Lower leg skin (tissue), 4 donors: Measurements from ENCODE around the gene GIMAP4. TPM values are rescaled to one million over a fixed set of nuclear protein-coding genes. Genes with fewer than 3 reads are reported as not detected.
"Not testable (repeated sequence)": the region's sequence is repeated elsewhere in the genome, so short reads cannot be mapped to it uniquely, and the experiment has no call there.

Experiments used
- DNase-seq, 2 donors: peaks; one replicate each; pipeline ENCODE4 v3.0.0-alpha.2; 2019; ENCODE audit warnings: low spot score in 2 of 2
- H3K4me3 ChIP-seq: fragments of 200-600 bp; sonication (generic); 2 replicates; pipeline ENCODE4 v1.5.1; 2017; ENCODE audit warnings: mild to moderate bottlenecking, low read depth; ENCODE audit not compliant: poor library complexity, severe bottlenecking
- POLR2A ChIP-seq, 2 donors: fragments of 450-650 bp; IDR thresholded peaks; one replicate each; pipeline ENCODE4 v1.6.1; 2016 to 2017; ENCODE audit warnings: antibody characterized with exemption in 2 of 2, mild to moderate bottlenecking in 1 of 2, moderate library complexity in 1 of 2
- WGBS, 2 donors: methylation state at CpG; one replicate each; pipeline ENCODE4 v1.1.5; 2018; 5-methylcytosine and 5-hydroxymethylcytosine counted together
- intact Hi-C: fragments of 100-400 bp; cut with DNase I; formaldehyde crosslinking; loops from one replicate; pipeline ENCODE4 v1.15.0; 2023; ENCODE audit warnings: low total_unique reads
- total RNA-seq, 4 donors: library from RNA; depleted of rRNA; stranded (reverse); fragments of >200 nt; gene quantifications; one replicate each; pipeline ENCODE4 v1.1.0, GENCODE V29; 2016
- TF ChIP-seq, protein P1 (sequence below), 3 donors: fragments of 450-650 bp; IDR thresholded peaks; one replicate each; pipeline ENCODE4 v1.5.1; 2016; ENCODE audit warnings: antibody characterized with exemption in 3 of 3, mild to moderate bottlenecking in 3 of 3, moderate library complexity in 2 of 3

Gene GIMAP4
- total RNA-seq, 4 donors from 2014 or later, result 4.6 to 17.9 (median 8.1) TPM

- TF ChIP-seq, protein P1, sequence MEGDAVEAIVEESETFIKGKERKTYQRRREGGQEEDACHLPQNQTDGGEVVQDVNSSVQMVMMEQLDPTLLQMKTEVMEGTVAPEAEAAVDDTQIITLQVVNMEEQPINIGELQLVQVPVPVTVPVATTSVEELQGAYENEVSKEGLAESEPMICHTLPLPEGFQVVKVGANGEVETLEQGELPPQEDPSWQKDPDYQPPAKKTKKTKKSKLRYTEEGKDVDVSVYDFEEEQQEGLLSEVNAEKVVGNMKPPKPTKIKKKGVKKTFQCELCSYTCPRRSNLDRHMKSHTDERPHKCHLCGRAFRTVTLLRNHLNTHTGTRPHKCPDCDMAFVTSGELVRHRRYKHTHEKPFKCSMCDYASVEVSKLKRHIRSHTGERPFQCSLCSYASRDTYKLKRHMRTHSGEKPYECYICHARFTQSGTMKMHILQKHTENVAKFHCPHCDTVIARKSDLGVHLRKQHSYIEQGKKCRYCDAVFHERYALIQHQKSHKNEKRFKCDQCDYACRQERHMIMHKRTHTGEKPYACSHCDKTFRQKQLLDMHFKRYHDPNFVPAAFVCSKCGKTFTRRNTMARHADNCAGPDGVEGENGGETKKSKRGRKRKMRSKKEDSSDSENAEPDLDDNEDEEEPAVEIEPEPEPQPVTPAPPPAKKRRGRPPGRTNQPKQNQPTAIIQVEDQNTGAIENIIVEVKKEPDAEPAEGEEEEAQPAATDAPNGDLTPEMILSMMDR (IDR thresholded peaks at IDR 0.05), result no peak
- TF ChIP-seq POLR2A (IDR thresholded peaks at IDR 0.05), result no peak
- no peak overlapping the region for H3K4me3 ChIP-seq
- no peak for DNase-seq
- WGBS, 2 donors, result 79 to 89% methylated on average over 7 of the region's 7 CpGs
- intact Hi-C loops, result no loop called here
Observed at GRCh38 chr7:150585199-150585598, 18.0 kb downstream of the GIMAP4 start.

DNA sequence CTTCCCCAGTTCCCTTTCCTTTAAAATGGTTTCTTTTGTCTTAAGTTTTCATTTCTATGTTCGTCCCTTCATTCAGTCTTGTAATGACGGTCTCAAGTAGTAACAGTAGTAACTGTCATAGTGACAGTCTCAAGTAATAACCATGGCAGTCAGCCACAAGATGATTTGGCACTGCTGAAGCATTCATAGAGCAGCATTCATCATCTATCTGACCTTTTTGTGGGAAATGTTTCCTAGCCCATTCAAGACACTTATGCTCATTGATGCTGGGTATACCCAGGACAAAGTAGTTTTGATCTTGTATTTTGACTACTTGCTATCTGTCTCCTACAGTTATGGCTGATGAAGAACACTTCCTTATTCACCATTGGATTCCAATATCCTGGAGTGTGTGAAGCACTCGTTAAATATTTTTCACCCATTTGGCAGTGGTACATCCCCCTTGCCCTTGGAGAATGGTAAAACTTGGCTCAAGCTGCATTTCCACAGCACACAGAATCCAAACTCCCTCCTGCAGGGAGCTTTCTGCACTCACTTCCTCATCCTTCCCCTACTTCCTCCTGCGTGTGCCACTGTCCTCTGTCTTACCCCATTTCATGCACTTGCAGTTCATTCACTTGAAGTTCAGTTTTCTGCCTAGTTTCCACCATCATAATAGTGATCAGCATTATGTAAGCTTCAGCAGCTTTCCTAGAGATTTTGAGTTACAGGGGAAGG is 19.0 kb downstream of the GIMAP4 start:
- no peak overlapping the region for H3K4me3 ChIP-seq
- 49 to 62% methylated on average over 4 of the region's 4 CpGs for WGBS, 2 donors
- DNase-seq, result no peak
- TF ChIP-seq, protein P1 (IDR thresholded peaks at IDR 0.05), result no peak
- no peak for TF ChIP-seq POLR2A (IDR thresholded peaks at IDR 0.05)
- intact Hi-C loops, result no loop called here

DNA sequence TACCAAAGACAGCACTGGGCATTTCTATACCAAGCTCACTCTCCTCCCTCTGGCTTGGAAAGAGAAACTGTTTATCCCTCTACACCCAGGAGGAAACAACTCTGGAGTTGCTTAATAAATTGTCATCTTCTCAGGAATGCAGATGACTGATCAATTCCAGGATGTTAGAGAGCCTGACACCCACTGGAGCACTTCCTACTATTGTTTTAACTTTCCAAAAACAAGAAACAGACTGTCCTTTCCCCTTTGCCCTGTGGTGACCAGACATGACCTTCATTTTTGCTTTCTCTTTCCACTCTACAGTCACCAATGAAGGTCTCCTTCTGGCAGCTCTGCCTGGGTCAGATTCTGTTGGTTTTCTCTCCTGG is 19.6 kb downstream of the GIMAP4 start:
- intact Hi-C loops, result no loop called here
- no peak for DNase-seq
- no peak overlapping the region for H3K4me3 ChIP-seq
- TF ChIP-seq, protein P1 (IDR thresholded peaks at IDR 0.05), result no peak
- no peak for TF ChIP-seq POLR2A (IDR thresholded peaks at IDR 0.05)

GRCh38 chr7:150587551-150587950 is 20.4 kb downstream of the GIMAP4 start:
- intact Hi-C loops, result no loop called here
- TF ChIP-seq, protein P1 (IDR thresholded peaks at IDR 0.05), result no peak
- TF ChIP-seq POLR2A (IDR thresholded peaks at IDR 0.05), result no peak
- WGBS, 2 donors, result 55 to 82% methylated on average over 1 of the region's 1 CpG
- DNase-seq, result no peak
- no peak overlapping the region for H3K4me3 ChIP-seq

DNA sequence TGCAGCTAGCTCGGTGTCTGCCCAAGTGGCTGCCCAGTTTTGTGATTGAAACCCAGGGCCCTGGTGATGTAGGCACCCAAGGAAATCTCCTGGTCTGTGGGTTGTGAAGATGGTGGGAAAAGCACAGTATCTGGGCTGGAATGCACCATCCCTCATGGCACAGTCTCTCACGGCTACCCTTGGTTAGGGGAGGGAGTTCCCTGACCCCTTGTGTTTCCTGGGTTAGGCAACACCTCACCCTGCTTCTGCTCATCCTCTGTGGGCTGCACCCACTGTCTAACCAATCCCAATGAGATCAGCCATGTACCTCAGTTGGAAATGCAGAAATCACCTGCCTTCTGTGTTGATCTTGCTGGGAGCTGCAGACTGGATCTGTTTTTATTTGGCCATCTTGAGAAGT is 27.6 kb downstream of the GIMAP4 start:
- TF ChIP-seq POLR2A (IDR thresholded peaks at IDR 0.05), result no peak
- TF ChIP-seq, protein P1 (IDR thresholded peaks at IDR 0.05), result no peak
- DNase-seq, result no peak
- WGBS, 2 donors, result 88 to 94% methylated on average over 2 of the region's 2 CpGs
- H3K4me3 ChIP-seq, result no peak overlapping the region
- intact Hi-C loops, result no loop called here

GRCh38 chr7:150595361-150595760 is 28.2 kb downstream of the GIMAP4 start:
- intact Hi-C loops, result no loop called here
- no peak for DNase-seq
- no peak overlapping the region for H3K4me3 ChIP-seq
- 76 to 87% methylated on average over 2 of the region's 2 CpGs for WGBS, 2 donors
- no peak for TF ChIP-seq POLR2A (IDR thresholded peaks at IDR 0.05)
- TF ChIP-seq, protein P1 (IDR thresholded peaks at IDR 0.05), result no peak

DNA sequence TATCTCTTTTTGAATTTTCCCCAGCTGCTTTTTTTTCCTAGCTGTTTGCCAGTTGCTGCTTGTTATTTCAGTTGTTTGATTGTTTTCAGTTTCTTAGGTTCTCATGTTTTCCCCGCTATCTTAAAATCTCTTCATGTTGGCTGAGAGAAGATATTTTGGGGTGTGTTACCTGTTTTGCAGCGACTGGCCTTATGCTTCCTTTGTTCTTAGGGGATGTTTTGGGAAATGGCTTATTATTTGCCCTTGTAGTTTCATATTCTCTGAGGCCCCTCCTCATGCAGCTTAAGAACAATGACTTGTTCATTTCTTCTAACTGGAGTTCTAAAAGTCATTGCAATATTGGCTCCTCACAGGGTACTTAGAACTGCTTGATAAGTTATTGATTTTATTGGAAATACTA is 36.4 kb downstream of the GIMAP4 start:
- H3K4me3 ChIP-seq, intact Hi-C loops, DNase-seq: not testable (repeated sequence)
- 39 to 42% methylated on average over 2 of the region's 2 CpGs for WGBS, 2 donors
